SH-SY5Y (cell line): ENCODE data around the gene TELO2.

ENCODE experiments used
- GATA2 ChIP-seq: IDR thresholded peaks from 2 replicates; pipeline ENCODE4 v1.6.1; 2011; ENCODE audit warnings: mild to moderate bottlenecking, low read depth, low read length
- GATA3 ChIP-seq: IDR thresholded peaks from 2 replicates; pipeline ENCODE4 v1.6.1; 2011; ENCODE audit warnings: low read depth, mild to moderate bottlenecking, low read length, moderate library complexity

GRCh38 chr16:1443980-1444729 lies 49.0 kb upstream of the TELO2 start, which contains the start of gene CCDC154:
- TF ChIP-seq GATA2: no peak
- no peak for TF ChIP-seq GATA3
